HEK293T (cell line): ENCODE measurements around the gene PARD6B.

ENCODE experiments used
- ARNT ChIP-seq: fragments of 450-650 bp; IDR thresholded peaks from 2 replicates; pipeline ENCODE4 v1.6.1; 2017; ENCODE audit warnings: mild to moderate bottlenecking
- FOXA1 ChIP-seq: fragments of 450-650 bp; IDR thresholded peaks from 2 replicates; pipeline ENCODE4 v1.6.1; 2016; ENCODE audit warnings: mild to moderate bottlenecking
- SP1 ChIP-seq: fragments of 450-650 bp; IDR thresholded peaks from 2 replicates; pipeline ENCODE4 v1.6.1; 2017
- ZNF384 ChIP-seq: fragments of 450-650 bp; IDR thresholded peaks from 2 replicates; pipeline ENCODE4 v1.6.1; 2016

- TF ChIP-seq ZNF384 (no peak), SP1 (no peak), ARNT (no peak), FOXA1 (no peak)
Measured at GRCh38 chr20:50731930-50732690, 730 bp downstream of the PARD6B start.
